Activated CD8-positive, alpha-beta T cell treated with anti-CD3 and anti-CD28 coated beads for 36 hours (primary cell): ENCODE results near the gene SIM2. TPM values are rescaled to one million over a fixed set of nuclear protein-coding genes. Genes with fewer than 3 reads are reported as not detected.

Experiments used
- ATAC-seq: fragments of 200-7000 bp; cut with Tn5 transposase; one replicate; pipeline ENCODE4 v1.10.0; 2021; ENCODE audit warnings: mild to moderate bottlenecking, moderate library complexity
- CTCF ChIA-PET: fragments of 350-600 bp; sonication (Branson Sonifier 250); formaldehyde crosslinking; loops from one replicate; lab custom pipeline; 2021; ENCODE audit warnings: antibody characterized with exemption; lab: Charles Lee
- POLR2A ChIA-PET: fragments of 350-600 bp; sonication (Branson Sonifier 250); formaldehyde crosslinking; loops from one replicate; lab custom pipeline; 2021; ENCODE audit warnings: antibody characterized with exemption; lab: Charles Lee
- DNase-seq: peaks from one replicate; pipeline ENCODE4 v3.0.0-alpha.2; 2020
- H3K27ac Mint-ChIP-seq: one replicate; pipeline ENCODE4 v1.8.0; 2021; ENCODE audit warnings: mild to moderate bottlenecking, mixed read lengths
- H3K27me3 Mint-ChIP-seq: one replicate; pipeline ENCODE4 v1.8.0; 2021; ENCODE audit warnings: mixed read lengths
- H3K36me3 Mint-ChIP-seq: one replicate; pipeline ENCODE4 v1.8.0; 2021; ENCODE audit warnings: low read depth, mixed read lengths
- H3K4me1 Mint-ChIP-seq: one replicate; pipeline ENCODE4 v1.8.0; 2021; ENCODE audit warnings: low read depth, mixed read lengths
- H3K4me3 Mint-ChIP-seq: one replicate; pipeline ENCODE4 v1.8.0; 2021; ENCODE audit warnings: mild to moderate bottlenecking, moderate library complexity, mixed read lengths
- H3K9me3 Mint-ChIP-seq: one replicate; pipeline ENCODE4 v1.8.0; 2021; ENCODE audit warnings: mixed read lengths
- CTCF ChIP-seq: fragments of 200-600 bp; IDR thresholded peaks from one replicate; pipeline ENCODE4 v1.8.0; 2022; ENCODE audit warnings: antibody characterized with exemption, mild to moderate bottlenecking
- intact Hi-C: fragments of 100-400 bp; cut with micrococcal nuclease; formaldehyde crosslinking; loops from one replicate; pipeline ENCODE4 v1.10.0; 2022
- total RNA-seq, 2 experiments: library from RNA; stranded (reverse); gene quantifications; one replicate each; pipeline ENCODE4 v1.2.3, GENCODE V29; 2021

The SIM2 gene
- total RNA-seq, 2 experiments from 2014 or later: not detected

GRCh38 chr21:36684957-36685714, 13.8 kb upstream of the SIM2 start:
- DNase-seq (no peak), ATAC-seq (no peak)
- Mint-ChIP-seq H3K36me3 (no peaks in the 10 kb centered on the region), H3K27me3 (peaks cover 49% of the 10 kb centered on the region), H3K27ac (no peak overlapping the region), H3K9me3 (peaks cover 12% of the 10 kb centered on the region), H3K4me3 (no peak overlapping the region), H3K4me1 (no peaks in the 10 kb centered on the region)
- CTCF ChIA-PET: interaction anchor here (0.9 to 6.0 kb wide), 2 partner anchors 54 to 63 kb away, joined by 3 to 29 read pairs; no protein-coding TSS in a partner anchor
- TF ChIP-seq CTCF: no peak
- POLR2A ChIA-PET: interaction anchor here (0.6 kb wide), 1 partner anchor 54 kb away, joined by 3 read pairs; no protein-coding TSS in a partner anchor
- intact Hi-C loops: no loop called here

GRCh38 chr21:36686955-36687354, 12.0 kb upstream of the SIM2 start:
- H3K36me3 Mint-ChIP-seq: no peaks in the 10 kb centered on the region
- TF ChIP-seq CTCF: no peak
- intact Hi-C loops: no loop called here
- POLR2A ChIA-PET: no interaction called here
- H3K4me3 Mint-ChIP-seq: no peak overlapping the region
- ATAC-seq: no peak
- H3K4me1 Mint-ChIP-seq: no peaks in the 10 kb centered on the region
- peaks cover 58% of the 10 kb centered on the region for H3K27me3 Mint-ChIP-seq
- no peak overlapping the region for H3K27ac Mint-ChIP-seq
- H3K9me3 Mint-ChIP-seq: no peaks in the 10 kb centered on the region
- no peak for DNase-seq
- CTCF ChIA-PET: interaction anchor here (6.0 kb wide), 1 partner anchor 56 kb away, joined by 29 read pairs; no protein-coding TSS in a partner anchor

GRCh38 chr21:36688324-36688723, 10.6 kb upstream of the SIM2 start:
- H3K4me3 Mint-ChIP-seq: no peak overlapping the region
- H3K27me3 Mint-ChIP-seq: peaks cover 63% of the 10 kb centered on the region
- ATAC-seq: no peak
- H3K4me1 Mint-ChIP-seq: peaks cover 5% of the 10 kb centered on the region
- no peak for TF ChIP-seq CTCF
- intact Hi-C loops: no loop called here
- H3K36me3 Mint-ChIP-seq: no peaks in the 10 kb centered on the region
- ChIA-PET CTCF (interaction anchor here (1.4 to 6.0 kb wide), 2 partner anchors 18 to 57 kb away, joined by 4 to 29 read pairs; no protein-coding TSS in a partner anchor), POLR2A (no interaction called here)
- no peak overlapping the region for H3K27ac Mint-ChIP-seq
- DNase-seq: no peak
- no peaks in the 10 kb centered on the region for H3K9me3 Mint-ChIP-seq

GRCh38 chr21:36689324-36689723, 9.6 kb upstream of the SIM2 start:
- H3K4me1 Mint-ChIP-seq: peaks cover 10% of the 10 kb centered on the region
- CTCF ChIA-PET: interaction anchor here (1.0 to 6.0 kb wide), 3 partner anchors 13 to 58 kb away, joined by 3 to 29 read pairs (median 4); no protein-coding TSS in a partner anchor
- DNase-seq (no peak), ATAC-seq (no peak)
- peaks cover 67% of the 10 kb centered on the region for H3K27me3 Mint-ChIP-seq
- H3K36me3 Mint-ChIP-seq: no peaks in the 10 kb centered on the region
- intact Hi-C loops: no loop called here
- no peak overlapping the region for H3K4me3 Mint-ChIP-seq
- H3K9me3 Mint-ChIP-seq: no peaks in the 10 kb centered on the region
- TF ChIP-seq CTCF: no peak
- POLR2A ChIA-PET: no interaction called here
- H3K27ac Mint-ChIP-seq: no peak overlapping the region
